MCF 10A (cell line): ENCODE measurements around the gene ARMH4. TPM values are rescaled to one million over a fixed set of nuclear protein-coding genes. Genes with fewer than 3 reads are reported as not detected.
"Not testable (repeated sequence)": the region's sequence is repeated elsewhere in the genome, so short reads cannot be mapped to it uniquely, and the experiment has no call there.

ENCODE experiments used
- BruUV-seq: library from RNA; stranded (reverse); fragments of 400-500 nt; replicated peaks from 2 replicates; lab custom pipeline; 2021; lab: Mats Ljungman, UMichigan
- CTCF ChIA-PET: fragments of 300-600 bp; sonication (Branson Sonifier 250); formaldehyde crosslinking; extraction: SDS; loops from one replicate; lab custom pipeline; 2021; ENCODE audit warnings: antibody characterized with exemption, inconsistent platforms; lab: Yijun Ruan, JAX
- POLR2A ChIA-PET: fragments of 300-600, 350-650 bp; sonication (Branson Sonifier 250); formaldehyde crosslinking; extraction: SDS; loops from one replicate; lab custom pipeline; 2020; ENCODE audit warnings: antibody characterized with exemption, inconsistent platforms; lab: Yijun Ruan, JAX
- DNase-seq: peaks from one replicate; pipeline ENCODE4 v3.0.0-alpha.2; 2018; ENCODE audit not compliant: unreplicated experiment
- H3K27ac Mint-ChIP-seq: one replicate; pipeline ENCODE4 v1.8.0; 2022; ENCODE audit warnings: mild to moderate bottlenecking, low read depth, mixed read lengths; ENCODE audit not compliant: unreplicated experiment
- H3K27me3 Mint-ChIP-seq: one replicate; pipeline ENCODE4 v1.8.0; 2022; ENCODE audit warnings: mixed read lengths; ENCODE audit not compliant: insufficient read depth, unreplicated experiment
- H3K36me3 Mint-ChIP-seq: one replicate; pipeline ENCODE4 v1.8.0; 2022; ENCODE audit warnings: mild to moderate bottlenecking, moderate library complexity, mixed read lengths; ENCODE audit not compliant: insufficient read depth, unreplicated experiment
- H3K4me1 Mint-ChIP-seq: one replicate; pipeline ENCODE4 v1.8.0; 2022; ENCODE audit warnings: mixed read lengths; ENCODE audit not compliant: insufficient read depth, unreplicated experiment
- H3K4me3 Mint-ChIP-seq: one replicate; pipeline ENCODE4 v1.8.0; 2022; ENCODE audit warnings: mild to moderate bottlenecking, moderate library complexity, mixed read lengths; ENCODE audit not compliant: unreplicated experiment
- H3K9me3 Mint-ChIP-seq: one replicate; pipeline ENCODE4 v1.8.0; 2022; ENCODE audit warnings: mixed read lengths; ENCODE audit not compliant: unreplicated experiment
- intact Hi-C: fragments of 100-400 bp; cut with micrococcal nuclease; formaldehyde crosslinking; loops from 2 replicates; pipeline ENCODE4 v1.14.1; 2022
- total RNA-seq: library from RNA; stranded (reverse); gene quantifications from 2 replicates; pipeline ENCODE4 v1.2.3, GENCODE V29; 2022
- TF ChIP-seq, protein P1 (sequence below): fragments of 200-600 bp; IDR thresholded peaks from one replicate; pipeline ENCODE4 v1.8.0; 2022; ENCODE audit warnings: antibody characterized with exemption, mild to moderate bottlenecking; ENCODE audit not compliant: unreplicated experiment

Gene ARMH4
- total RNA-seq, 1 experiment from 2014 or later: not detected

DNA sequence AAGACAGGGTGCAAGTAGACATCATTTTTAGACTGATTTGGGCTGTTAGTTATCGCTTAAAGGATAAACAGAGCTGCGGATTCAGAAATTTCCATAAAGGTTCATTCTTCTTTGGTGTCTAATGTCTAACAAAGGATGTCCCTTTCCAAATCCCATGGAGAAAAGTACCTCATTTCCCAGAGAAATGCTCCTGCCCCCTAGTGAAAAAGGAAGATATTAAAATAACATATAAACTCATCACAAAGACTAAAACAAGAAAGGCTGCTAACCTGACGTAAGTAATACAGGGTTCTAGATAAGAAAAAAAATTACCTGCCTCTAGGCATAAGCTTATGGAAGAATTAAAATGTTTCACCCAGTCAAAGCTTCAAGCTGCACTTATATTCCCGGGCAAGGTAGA is 22.8 kb downstream of the ARMH4 start:
- intact Hi-C loops: no loop called here
- no peak for DNase-seq
- H3K9me3 Mint-ChIP-seq: peaks cover 7% of the 10 kb centered on the region
- ChIA-PET POLR2A (interaction anchor here (0.6 to 1.5 kb wide), 2 partner anchors 10 to 17 kb away, joined by 3 read pairs; no protein-coding TSS in a partner anchor), CTCF (no interaction called here)
- no TSS peak for BruUV-seq
- TF ChIP-seq, protein P1, sequence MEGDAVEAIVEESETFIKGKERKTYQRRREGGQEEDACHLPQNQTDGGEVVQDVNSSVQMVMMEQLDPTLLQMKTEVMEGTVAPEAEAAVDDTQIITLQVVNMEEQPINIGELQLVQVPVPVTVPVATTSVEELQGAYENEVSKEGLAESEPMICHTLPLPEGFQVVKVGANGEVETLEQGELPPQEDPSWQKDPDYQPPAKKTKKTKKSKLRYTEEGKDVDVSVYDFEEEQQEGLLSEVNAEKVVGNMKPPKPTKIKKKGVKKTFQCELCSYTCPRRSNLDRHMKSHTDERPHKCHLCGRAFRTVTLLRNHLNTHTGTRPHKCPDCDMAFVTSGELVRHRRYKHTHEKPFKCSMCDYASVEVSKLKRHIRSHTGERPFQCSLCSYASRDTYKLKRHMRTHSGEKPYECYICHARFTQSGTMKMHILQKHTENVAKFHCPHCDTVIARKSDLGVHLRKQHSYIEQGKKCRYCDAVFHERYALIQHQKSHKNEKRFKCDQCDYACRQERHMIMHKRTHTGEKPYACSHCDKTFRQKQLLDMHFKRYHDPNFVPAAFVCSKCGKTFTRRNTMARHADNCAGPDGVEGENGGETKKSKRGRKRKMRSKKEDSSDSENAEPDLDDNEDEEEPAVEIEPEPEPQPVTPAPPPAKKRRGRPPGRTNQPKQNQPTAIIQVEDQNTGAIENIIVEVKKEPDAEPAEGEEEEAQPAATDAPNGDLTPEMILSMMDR: no peak
- H3K36me3 Mint-ChIP-seq: no peaks in the 10 kb centered on the region
- H3K4me3 Mint-ChIP-seq: no peak overlapping the region
- peaks cover 7% of the 10 kb centered on the region for H3K4me1 Mint-ChIP-seq
- H3K27ac Mint-ChIP-seq: no peak overlapping the region
- no peaks in the 10 kb centered on the region for H3K27me3 Mint-ChIP-seq

DNA sequence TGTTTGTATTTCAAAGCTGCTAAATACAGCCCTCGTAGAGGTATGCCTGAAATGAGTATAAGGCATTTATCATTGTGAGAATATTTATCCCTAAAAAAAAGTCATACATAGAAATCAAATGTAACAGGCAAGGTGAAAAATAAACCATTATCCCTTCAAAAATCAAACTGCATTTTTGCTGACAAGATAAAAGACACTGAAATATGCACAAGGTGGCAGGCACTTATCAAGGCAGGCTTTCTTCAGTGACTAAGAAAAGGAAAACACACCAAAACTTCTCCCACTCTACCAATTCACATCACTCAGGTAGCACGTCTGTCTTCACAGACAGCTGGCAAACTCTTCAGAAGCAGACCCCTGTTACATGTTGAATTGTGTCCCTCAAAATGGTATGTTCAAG is 23.6 kb downstream of the ARMH4 start:
- BruUV-seq: no TSS peak
- ChIA-PET POLR2A (no interaction called here), CTCF (no interaction called here)
- H3K36me3 Mint-ChIP-seq: no peaks in the 10 kb centered on the region
- no peak overlapping the region for H3K27ac Mint-ChIP-seq
- DNase-seq: no peak
- no peak overlapping the region for H3K4me3 Mint-ChIP-seq
- TF ChIP-seq, protein P1: no peak
- intact Hi-C loops: no loop called here
- peaks cover 7% of the 10 kb centered on the region for H3K9me3 Mint-ChIP-seq
- H3K4me1 Mint-ChIP-seq: peaks cover 7% of the 10 kb centered on the region
- no peaks in the 10 kb centered on the region for H3K27me3 Mint-ChIP-seq

DNA sequence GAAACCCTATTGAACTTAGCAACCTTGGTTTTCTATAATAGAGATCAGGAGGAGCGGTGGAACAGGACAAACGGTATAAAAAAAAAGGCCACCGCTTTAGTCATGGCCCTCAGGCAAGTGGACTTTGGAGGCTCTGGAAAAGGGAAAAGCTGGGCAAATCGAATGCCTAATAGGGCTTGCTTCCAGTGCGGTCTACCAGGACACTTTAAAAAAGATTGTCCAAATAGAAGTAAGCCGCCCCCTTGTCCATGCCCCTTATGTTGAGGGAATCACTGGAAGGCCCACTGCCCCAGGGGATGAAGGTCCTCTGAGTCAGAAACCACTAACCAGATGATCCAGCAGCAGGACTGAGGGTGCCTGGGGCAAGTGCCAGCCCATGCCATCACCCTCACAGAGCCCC is 29.5 kb downstream of the ARMH4 start:
- H3K27ac Mint-ChIP-seq, intact Hi-C loops, H3K4me3 Mint-ChIP-seq, POLR2A ChIA-PET, BruUV-seq, DNase-seq, H3K36me3 Mint-ChIP-seq, H3K9me3 Mint-ChIP-seq, H3K4me1 Mint-ChIP-seq, CTCF ChIA-PET: not testable (repeated sequence)
- peaks cover 23% of the 10 kb centered on the region for H3K27me3 Mint-ChIP-seq

DNA sequence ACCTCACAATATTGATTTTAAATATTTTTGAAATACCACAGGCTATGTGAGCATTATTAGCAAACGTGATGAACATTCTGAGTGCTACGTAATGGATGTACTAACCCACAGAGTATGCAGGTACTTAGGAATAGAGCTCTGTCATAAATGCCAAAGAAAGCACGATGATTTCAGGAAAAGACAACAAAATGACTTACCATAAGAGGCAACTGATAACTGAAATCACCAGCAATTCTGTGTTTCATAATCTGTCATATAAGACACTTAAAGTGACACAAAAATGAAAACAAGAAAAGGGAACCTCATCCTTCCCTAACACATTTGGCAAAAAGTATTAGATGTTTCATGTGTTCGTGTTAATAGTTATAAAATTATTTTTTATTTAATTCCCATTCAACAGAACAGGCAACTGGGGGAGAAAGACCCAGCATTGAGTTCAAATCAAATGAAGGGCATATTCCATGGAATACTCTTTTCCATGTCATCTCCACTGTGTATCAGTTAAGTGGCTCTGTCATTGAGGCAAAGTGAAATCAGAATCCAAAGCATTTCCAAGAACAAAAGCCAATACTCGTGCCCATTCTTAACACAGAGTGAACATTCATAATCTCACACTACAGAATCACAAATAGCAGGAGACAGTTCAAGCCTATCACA is 30.4 kb downstream of the ARMH4 start:
- H3K36me3 Mint-ChIP-seq: no peaks in the 10 kb centered on the region
- no peak overlapping the region for H3K27ac Mint-ChIP-seq
- ChIA-PET CTCF (interaction anchor here (0.6 kb wide), 1 partner anchor 50 kb away, joined by 3 read pairs; no protein-coding TSS in a partner anchor), POLR2A (no interaction called here)
- no TSS peak for BruUV-seq
- peaks cover 7% of the 10 kb centered on the region for H3K9me3 Mint-ChIP-seq
- peaks cover 23% of the 10 kb centered on the region for H3K27me3 Mint-ChIP-seq
- TF ChIP-seq, protein P1: no peak
- no peak for DNase-seq
- intact Hi-C loops: no loop called here
- H3K4me3 Mint-ChIP-seq: no peak overlapping the region
- no peaks in the 10 kb centered on the region for H3K4me1 Mint-ChIP-seq
